Naive thymus-derived CD4-positive, alpha-beta T cell (primary cell): ENCODE measurements around the gene STMN3. TPM values are rescaled to one million over a fixed set of nuclear protein-coding genes. Genes with fewer than 3 reads are reported as not detected.

Experiments
- ATAC-seq: fragments of 150-1000 bp; cut with Tn5 transposase; 2 replicates; pipeline ENCODE4 v1.10.0; 2021; ENCODE audit warnings: mild to moderate bottlenecking, moderate library complexity
- CTCF ChIA-PET: fragments of 350-600 bp; sonication (Branson Sonifier 250); formaldehyde crosslinking; loops from one replicate; lab custom pipeline; 2021; ENCODE audit warnings: antibody characterized with exemption; lab: Charles Lee
- POLR2A ChIA-PET: fragments of 350-600 bp; sonication (Branson Sonifier 250); formaldehyde crosslinking; loops from one replicate; lab custom pipeline; 2021; ENCODE audit warnings: antibody characterized with exemption, inconsistent platforms; lab: Charles Lee
- DNase-seq, 9 donors: peaks; one replicate each; pipeline versions ENCODE4 v3.0.0 to v3.0.0-alpha.2; 2020 to 2022; ENCODE audit warnings: mixed read lengths in 1 of 9
- H3K27ac ChIP-seq: one replicate; pipeline ENCODE4 v1.7.0; 2013; ENCODE audit warnings: mild to moderate bottlenecking, low read depth, low read length, moderate library complexity
- H3K27me3 ChIP-seq, 2 donors: one replicate each; pipeline ENCODE4 v1.7.0; 2013; ENCODE audit warnings: low read length in 2 of 2, mild to moderate bottlenecking in 2 of 2, moderate library complexity in 2 of 2; ENCODE audit not compliant: control insufficient read depth in 2 of 2, insufficient read depth in 2 of 2
- H3K36me3 ChIP-seq, 3 experiments: 1 replicate in 2 of 3; 2 replicates in 1 of 3; pipeline ENCODE4 v1.7.0; 2013; ENCODE audit warnings: low read length in 3 of 3, mild to moderate bottlenecking in 3 of 3, moderate library complexity in 1 of 3; ENCODE audit not compliant: insufficient read depth in 3 of 3, control insufficient read depth in 2 of 3
- H3K4me1 ChIP-seq, 2 donors: one replicate each; pipeline ENCODE4 v1.7.0; 2013; ENCODE audit warnings: low read length in 2 of 2, mild to moderate bottlenecking in 2 of 2, moderate library complexity in 1 of 2; ENCODE audit not compliant: control insufficient read depth in 2 of 2, insufficient read depth in 2 of 2
- H3K4me3 ChIP-seq: 2 replicates; pipeline ENCODE4 v1.7.0; 2013; ENCODE audit warnings: mild to moderate bottlenecking, low read length
- H3K9me3 ChIP-seq, 3 experiments: 1 replicate in 2 of 3; 2 replicates in 1 of 3; pipeline ENCODE4 v1.7.0; 2013; ENCODE audit warnings: low read length in 3 of 3; ENCODE audit not compliant: control insufficient read depth in 2 of 3
- H3K27ac Mint-ChIP-seq, 9 donors: one replicate each; pipeline ENCODE4 v1.8.0; 2020 to 2022; ENCODE audit warnings: mixed read lengths in 9 of 9, mild to moderate bottlenecking in 8 of 9, moderate library complexity in 5 of 9, inconsistent platforms in 2 of 9
- H3K27me3 Mint-ChIP-seq, 5 donors: one replicate each; pipeline ENCODE4 v1.8.0; 2021 to 2022; ENCODE audit warnings: mixed read lengths in 5 of 5, mild to moderate bottlenecking in 1 of 5
- H3K36me3 Mint-ChIP-seq, 5 donors: one replicate each; pipeline ENCODE4 v1.8.0; 2020 to 2022; ENCODE audit warnings: mixed read lengths in 5 of 5, mild to moderate bottlenecking in 3 of 5, inconsistent platforms in 1 of 5
- H3K4me1 Mint-ChIP-seq, 7 donors: one replicate each; pipeline ENCODE4 v1.8.0; 2020 to 2022; ENCODE audit warnings: mixed read lengths in 7 of 7, mild to moderate bottlenecking in 3 of 7, inconsistent platforms in 1 of 7
- H3K4me3 Mint-ChIP-seq, 10 donors: one replicate each; pipeline ENCODE4 v1.8.0; 2020 to 2022; ENCODE audit warnings: mild to moderate bottlenecking in 10 of 10, mixed read lengths in 10 of 10, moderate library complexity in 6 of 10, inconsistent platforms in 2 of 10
- H3K9me3 Mint-ChIP-seq, 11 donors: one replicate each; pipeline ENCODE4 v1.8.0; 2020 to 2022; ENCODE audit warnings: mixed read lengths in 11 of 11, mild to moderate bottlenecking in 4 of 11, inconsistent platforms in 1 of 11, moderate library complexity in 1 of 11
- intact Hi-C, 2 donors: fragments of 100-400 bp; cut with micrococcal nuclease; formaldehyde crosslinking; loops; one replicate each; pipeline ENCODE4 v1.15.1; 2023
- polyA plus RNA-seq, 2 donors: library from polyadenylated mRNA; unstranded; fragments of 300-500 nt; fragmentation: Illumina TruSeq; gene quantifications; one replicate each; pipeline ENCODE4 v1.2.3, GENCODE V29; 2021
- total RNA-seq, 6 experiments: library from RNA in 5 of 6; stranded (reverse) in 5 of 6; gene quantifications; 1 replicate in 5 of 6; 2 replicates in 1 of 6; pipeline ENCODE4 v1.2.3 and lab custom pipeline; 2021 to 2026

The STMN3 gene
- total and polyA plus RNA-seq, 7 experiments from 2014 or later, result 33.5 to 122 (median 54.4) TPM

DNA sequence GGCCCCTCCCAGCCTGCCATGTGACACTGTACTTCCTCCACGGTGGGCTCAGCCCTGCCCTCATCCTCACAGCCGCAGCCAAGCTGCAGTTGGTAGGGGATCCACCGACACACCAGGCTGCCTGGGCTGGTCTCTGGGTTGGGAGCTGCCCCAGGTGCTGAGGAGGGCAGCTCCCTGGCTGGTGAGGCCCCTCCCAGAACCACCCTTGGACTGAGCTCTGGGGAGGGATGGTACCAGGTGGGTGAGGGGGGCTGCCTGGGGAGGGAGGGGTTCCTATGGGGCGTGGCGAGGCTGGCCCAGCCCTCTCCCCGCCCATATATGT lies 43.0 kb upstream of the STMN3 start:
- ChIA-PET POLR2A (interaction anchor here (0.5 to 3.3 kb wide), 3 partner anchors 11 to 41 kb away, joined by 3 to 19 read pairs (median 16); partner anchors contain the start of genes ARFRP1, LIME1 and ZGPAT), CTCF (interaction anchor here (0.6 kb wide), 1 partner anchor 38 kb away, joined by 4 read pairs; the partner anchor contains the start of gene RTEL1)
- H3K4me3 ChIP-seq, result peak overlapping the region; percentile 47
- no peaks in the 10 kb centered on the region for H3K9me3 ChIP-seq
- H3K36me3 ChIP-seq, result peaks cover 0 to 28% (median 0%) of the 10 kb centered on the region in 3 experiments
- peaks cover 0 to 10% (median 0%) of the 10 kb centered on the region in 5 donors for H3K36me3 Mint-ChIP-seq
- H3K27ac ChIP-seq, result peak overlapping the region; percentile 20
- peak overlapping the region in 9 of 10 donors; percentile 27 to 76 (median 54) for H3K4me3 Mint-ChIP-seq
- intact Hi-C loops, result no loop called here
- H3K27ac Mint-ChIP-seq, result peak overlapping the region in 6 of 9 donors; percentile 51 to 88 (median 65)
- H3K27me3 ChIP-seq, result no peaks in the 10 kb centered on the region
- peaks cover 5 to 17% (median 6%) of the 10 kb centered on the region in 7 donors for H3K4me1 Mint-ChIP-seq
- DNase-seq, result peak in 6 of 9 donors; percentile 28 to 47 (median 38)
- peaks cover 0 to 2% (median 0%) of the 10 kb centered on the region in 5 donors for H3K27me3 Mint-ChIP-seq
- H3K4me1 ChIP-seq, result peaks cover 12 to 20% of the 10 kb centered on the region in 2 donors
- peaks cover 0 to 5% (median 0%) of the 10 kb centered on the region in 11 donors for H3K9me3 Mint-ChIP-seq
- ATAC-seq, result peak; percentile 73

DNA sequence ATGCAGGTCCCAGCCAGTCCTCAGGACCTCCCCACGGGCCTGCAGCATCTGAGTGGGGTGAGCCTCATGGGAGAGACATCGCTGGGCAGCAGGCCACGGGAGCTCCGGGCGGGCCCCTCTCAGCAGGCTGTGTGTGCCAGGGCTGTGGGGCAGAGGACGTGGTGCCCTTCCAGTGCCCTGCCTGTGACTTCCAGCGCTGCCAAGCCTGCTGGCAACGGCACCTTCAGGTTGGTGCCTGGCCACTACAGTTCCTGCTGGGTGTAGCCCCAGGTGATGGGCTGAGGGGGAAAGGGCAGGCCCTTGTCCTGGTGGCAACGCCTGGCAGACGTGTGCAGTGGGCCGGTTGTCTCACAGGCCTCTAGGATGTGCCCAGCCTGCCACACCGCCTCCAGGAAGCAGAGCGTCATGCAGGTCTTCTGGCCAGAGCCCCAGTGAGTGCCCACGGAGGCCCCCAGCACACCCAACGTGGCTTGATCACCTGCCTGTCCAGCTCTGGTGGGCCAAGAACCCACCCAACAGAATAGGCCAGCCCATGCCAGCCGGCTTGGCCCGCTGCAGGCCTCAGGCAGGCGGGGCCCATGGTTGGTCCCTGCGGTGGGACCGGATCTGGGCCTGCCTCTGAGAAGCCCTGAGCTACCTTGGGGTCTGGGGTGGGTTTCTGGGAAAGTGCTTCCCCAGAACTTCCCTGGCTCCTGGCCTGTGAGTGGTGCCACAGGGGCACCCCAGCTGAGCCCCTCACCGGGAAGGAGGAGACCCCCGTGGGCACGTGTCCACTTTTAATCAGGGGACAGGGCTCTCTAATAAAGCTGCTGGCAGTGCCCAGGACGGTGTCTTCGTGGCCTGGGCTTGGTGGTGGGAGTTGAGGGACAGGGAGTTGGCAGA lies 42.4 kb upstream of the STMN3 start:
- Mint-ChIP-seq H3K4me1 (peaks cover 5 to 18% (median 6%) of the 10 kb centered on the region in 7 donors), H3K36me3 (peaks cover 0 to 10% (median 0%) of the 10 kb centered on the region in 5 donors), H3K27ac (peak overlapping the region in 6 of 9 donors; percentile 51 to 88 (median 65)), H3K9me3 (peaks cover 0 to 5% (median 0%) of the 10 kb centered on the region in 11 donors), H3K4me3 (peak overlapping the region in 8 of 10 donors; percentile 27 to 76 (median 56)), H3K27me3 (peaks cover 0 to 2% (median 0%) of the 10 kb centered on the region in 5 donors)
- DNase-seq, result no peak
- CTCF ChIA-PET, result interaction anchor here (0.6 kb wide), 1 partner anchor 38 kb away, joined by 4 read pairs; the partner anchor contains the start of gene RTEL1
- no peak overlapping the region for H3K4me3 ChIP-seq
- POLR2A ChIA-PET, result interaction anchor here (0.6 to 3.3 kb wide), 4 partner anchors 12 to 171 kb away, joined by 3 to 19 read pairs (median 10); partner anchors contain the start of genes ARFRP1, LIME1 and ZGPAT
- intact Hi-C loops, result no loop called here
- peaks cover 12 to 20% of the 10 kb centered on the region in 2 donors for H3K4me1 ChIP-seq
- peak overlapping the region; percentile 20 for H3K27ac ChIP-seq
- peaks cover 0 to 28% (median 0%) of the 10 kb centered on the region in 3 experiments for H3K36me3 ChIP-seq
- no peaks in the 10 kb centered on the region for H3K27me3 ChIP-seq
- H3K9me3 ChIP-seq, result no peaks in the 10 kb centered on the region
- no peak for ATAC-seq

DNA sequence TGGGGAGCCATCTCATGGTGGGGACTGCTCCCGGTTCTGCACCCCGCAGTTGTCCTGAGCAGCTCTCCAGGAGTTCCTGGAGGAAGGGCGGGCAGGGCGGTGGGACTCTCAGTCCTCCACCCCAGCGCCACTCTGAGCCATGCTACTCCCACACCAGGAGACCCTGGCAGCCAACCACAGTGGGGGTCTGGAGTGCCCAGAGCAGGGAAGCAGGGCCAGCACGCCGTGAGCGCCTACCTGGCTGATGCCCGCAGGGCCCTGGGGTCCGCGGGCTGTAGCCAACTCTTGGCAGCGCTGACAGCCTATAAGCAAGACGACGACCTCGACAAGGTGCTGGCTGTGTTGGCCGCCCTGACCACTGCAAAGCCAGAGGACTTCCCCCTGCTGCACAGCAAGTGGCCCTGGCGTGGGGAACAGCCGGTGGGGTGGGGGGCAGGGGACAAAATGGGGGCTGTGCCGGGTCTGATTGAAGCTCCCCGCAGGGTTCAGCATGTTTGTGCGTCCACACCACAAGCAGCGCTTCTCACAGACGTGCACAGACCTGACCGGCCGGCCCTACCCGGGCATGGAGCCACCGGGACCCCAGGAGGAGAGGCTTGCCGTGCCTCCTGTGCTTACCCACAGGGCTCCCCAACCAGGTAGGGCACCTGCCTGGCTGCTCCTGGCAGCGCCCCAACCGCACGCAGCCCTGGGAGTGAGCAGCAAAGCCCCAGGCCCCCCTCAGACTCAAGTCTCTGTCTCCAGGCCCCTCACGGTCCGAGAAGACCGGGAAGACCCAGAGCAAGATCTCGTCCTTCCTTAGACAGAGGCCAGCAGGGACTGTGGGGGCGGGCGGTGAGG lies 41.6 kb upstream of the STMN3 start:
- Histone ChIP-seq H3K4me3 (no peak overlapping the region), H3K27ac (no peak overlapping the region), H3K36me3 (peaks cover 0 to 21% (median 0%) of the 10 kb centered on the region in 3 experiments), H3K9me3 (no peaks in the 10 kb centered on the region), H3K27me3 (no peaks in the 10 kb centered on the region), H3K4me1 (peaks cover 12 to 20% of the 10 kb centered on the region in 2 donors)
- CTCF ChIA-PET, result no interaction called here
- DNase-seq, result peak in 1 of 9 donors; percentile 8
- Mint-ChIP-seq H3K4me1 (peaks cover 5 to 18% (median 6%) of the 10 kb centered on the region in 7 donors), H3K27me3 (peaks cover 0 to 2% (median 0%) of the 10 kb centered on the region in 5 donors), H3K36me3 (peaks cover 0 to 10% (median 0%) of the 10 kb centered on the region in 5 donors), H3K4me3 (no peak overlapping the region), H3K9me3 (peaks cover 0 to 5% (median 0%) of the 10 kb centered on the region in 11 donors), H3K27ac (no peak overlapping the region)
- intact Hi-C loops, result no loop called here
- POLR2A ChIA-PET, result interaction anchor here (0.5 to 1.5 kb wide), 3 partner anchors 13 to 288 kb away, joined by 3 read pairs; partner anchors contain the start of genes ARFRP1 and ZGPAT
- no peak for ATAC-seq

DNA sequence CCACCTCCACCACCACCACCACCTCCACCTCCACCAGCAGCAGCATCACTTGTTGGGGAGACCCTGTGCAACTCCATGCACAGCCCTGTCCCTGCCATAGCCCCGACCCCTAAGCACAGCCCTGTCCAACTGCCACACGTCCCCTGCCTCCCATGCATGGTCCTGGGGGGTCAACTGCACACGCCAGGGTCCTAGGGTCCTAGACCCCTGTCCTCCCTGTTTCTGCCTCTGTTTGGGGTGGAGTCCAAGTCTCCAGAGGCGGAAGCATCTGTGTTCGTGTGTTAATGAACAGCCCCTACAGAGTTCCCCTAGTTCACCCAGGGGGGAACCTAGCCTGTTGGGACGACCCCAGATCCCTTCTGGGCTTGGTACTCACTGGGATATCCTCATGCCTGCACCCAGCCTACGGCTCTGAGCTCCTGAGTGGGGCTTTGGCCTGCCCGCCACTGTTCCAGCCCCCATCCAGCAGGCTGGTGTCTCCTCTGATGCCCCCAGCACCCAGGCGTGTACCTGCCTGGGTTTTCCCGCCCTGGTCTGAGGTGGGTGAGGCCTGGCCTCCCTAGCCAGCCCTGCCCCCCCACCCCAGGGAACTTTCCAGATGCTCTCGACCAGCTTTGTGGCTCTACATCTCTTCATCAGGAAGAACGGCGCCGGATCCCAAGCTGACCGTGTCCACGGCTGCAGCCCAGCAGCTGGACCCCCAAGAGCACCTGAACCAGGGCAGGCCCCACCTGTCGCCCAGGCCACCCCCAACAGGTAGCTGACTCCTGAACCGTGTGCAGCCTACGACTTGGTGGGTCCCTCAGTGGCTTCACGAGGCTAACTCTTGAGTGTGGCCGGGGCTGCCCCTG lies 40.7 kb upstream of the STMN3 start:
- Mint-ChIP-seq H3K27ac (peak overlapping the region in 6 of 9 donors; percentile 21 to 86 (median 69)), H3K4me3 (peak overlapping the region in 2 of 10 donors; percentile 44 to 55), H3K4me1 (peaks cover 5 to 18% (median 6%) of the 10 kb centered on the region in 7 donors), H3K27me3 (peaks cover 0 to 2% (median 0%) of the 10 kb centered on the region in 5 donors), H3K9me3 (peaks cover 0 to 5% (median 0%) of the 10 kb centered on the region in 11 donors), H3K36me3 (peaks cover 0 to 10% (median 0%) of the 10 kb centered on the region in 5 donors)
- H3K9me3 ChIP-seq, result no peaks in the 10 kb centered on the region
- ChIA-PET CTCF (no interaction called here), POLR2A (interaction anchor here (0.5 to 1.5 kb wide), 2 partner anchors 14 to 289 kb away, joined by 3 read pairs; partner anchors contain the start of genes ARFRP1 and ZGPAT)
- H3K27me3 ChIP-seq, result no peaks in the 10 kb centered on the region
- intact Hi-C loops, result no loop called here
- H3K4me1 ChIP-seq, result peaks cover 12 to 20% of the 10 kb centered on the region in 2 donors
- H3K36me3 ChIP-seq, result peaks cover 0 to 14% (median 0%) of the 10 kb centered on the region in 3 experiments
- no peak overlapping the region for H3K27ac ChIP-seq
- peak in 1 of 9 donors; percentile 7 for DNase-seq
- no peak for ATAC-seq
- no peak overlapping the region for H3K4me3 ChIP-seq

DNA sequence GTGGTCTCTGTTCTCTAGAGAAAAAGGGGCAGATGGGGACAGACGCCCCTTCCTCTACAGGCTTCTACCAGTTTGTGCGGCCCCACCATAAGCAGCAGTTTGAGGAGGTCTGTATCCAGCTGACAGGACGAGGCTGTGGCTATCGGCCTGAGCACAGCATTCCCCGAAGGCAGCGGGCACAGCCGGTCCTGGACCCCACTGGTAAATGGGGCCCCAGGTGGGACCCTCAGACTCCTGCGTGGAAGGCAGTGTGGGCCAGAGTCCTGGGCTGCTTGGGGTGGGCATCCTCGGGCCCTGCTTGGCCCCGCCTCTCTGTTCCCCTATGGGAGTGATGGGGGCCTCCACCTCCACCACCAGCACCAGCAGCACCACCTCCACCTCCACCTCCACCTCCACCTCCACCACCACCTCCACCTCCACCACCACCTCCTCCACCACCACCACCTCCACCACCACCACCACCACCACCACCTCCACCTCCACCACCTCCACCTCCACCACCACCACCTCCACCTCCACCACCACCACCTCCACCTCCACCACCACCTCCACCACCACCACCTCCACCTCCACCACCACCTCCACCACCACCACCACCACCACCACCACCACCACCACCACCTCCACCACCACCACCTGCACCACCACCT lies 40.0 kb upstream of the STMN3 start:
- peaks cover 0 to 14% (median 0%) of the 10 kb centered on the region in 3 experiments for H3K36me3 ChIP-seq
- H3K27ac ChIP-seq, result no peak overlapping the region
- Mint-ChIP-seq H3K4me1 (peaks cover 5 to 18% (median 6%) of the 10 kb centered on the region in 7 donors), H3K27me3 (peaks cover 0 to 2% (median 0%) of the 10 kb centered on the region in 5 donors), H3K9me3 (peaks cover 0 to 5% (median 0%) of the 10 kb centered on the region in 11 donors), H3K36me3 (peaks cover 0 to 10% (median 0%) of the 10 kb centered on the region in 5 donors), H3K27ac (peak overlapping the region in 3 of 9 donors; percentile 9 to 51 (median 28)), H3K4me3 (no peak overlapping the region)
- ATAC-seq, result no peak
- no peaks in the 10 kb centered on the region for H3K27me3 ChIP-seq
- intact Hi-C loops, result no loop called here
- peak in 1 of 9 donors; percentile 7 for DNase-seq
- H3K4me3 ChIP-seq, result no peak overlapping the region
- peaks cover 12 to 20% of the 10 kb centered on the region in 2 donors for H3K4me1 ChIP-seq
- POLR2A ChIA-PET, result no interaction called here
- no peaks in the 10 kb centered on the region for H3K9me3 ChIP-seq
- CTCF ChIA-PET, result no interaction called here
